ENCODE data around the gene GSTCD. TPM values are rescaled to one million over a fixed set of nuclear protein-coding genes. Genes with fewer than 3 reads are reported as not detected.

The GSTCD gene
- total RNA-seq, 1 experiment from 2014 or later: 23.9 TPM

DNA sequence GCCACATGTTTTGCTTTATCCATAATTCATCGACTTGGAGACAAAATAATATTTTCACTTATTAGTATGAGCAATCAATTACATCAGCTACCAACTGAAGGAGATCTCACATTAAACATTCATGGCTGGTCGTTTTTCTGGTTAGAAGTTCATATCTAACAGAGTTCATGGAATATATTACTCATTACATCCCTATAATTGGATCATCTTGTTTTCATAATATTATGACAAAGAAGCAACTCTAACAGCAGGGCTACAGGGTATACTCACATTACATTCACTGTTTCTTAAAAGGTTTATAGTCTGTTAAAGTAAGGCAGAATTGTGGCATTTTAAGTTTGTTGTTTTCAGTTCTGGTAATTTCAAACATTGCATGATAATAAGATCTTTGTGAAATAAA, 33.0 kb downstream of the GSTCD start:
- BruUV-seq (replicated peaks): no TSS peak
- intact Hi-C loops (cut with micrococcal nuclease; ENCODE audit: unreplicated experiment): no loop called here
- no peak overlapping the region for H3K27ac Mint-ChIP-seq (ENCODE audit: unreplicated experiment)
- no peak for DNase-seq
- CTCF ChIA-PET: no interaction called here
- peaks cover 6% of the 10 kb centered on the region for H3K9me3 Mint-ChIP-seq (ENCODE audit: low read depth, unreplicated experiment)
- peaks cover 5% of the 10 kb centered on the region for H3K36me3 Mint-ChIP-seq (ENCODE audit: insufficient read depth, unreplicated experiment)
- no peaks in the 10 kb centered on the region for H3K27me3 Mint-ChIP-seq (ENCODE audit: unreplicated experiment)
- no peaks in the 10 kb centered on the region for H3K4me1 Mint-ChIP-seq (ENCODE audit: low read depth, unreplicated experiment)
- TF ChIP-seq, protein P1, sequence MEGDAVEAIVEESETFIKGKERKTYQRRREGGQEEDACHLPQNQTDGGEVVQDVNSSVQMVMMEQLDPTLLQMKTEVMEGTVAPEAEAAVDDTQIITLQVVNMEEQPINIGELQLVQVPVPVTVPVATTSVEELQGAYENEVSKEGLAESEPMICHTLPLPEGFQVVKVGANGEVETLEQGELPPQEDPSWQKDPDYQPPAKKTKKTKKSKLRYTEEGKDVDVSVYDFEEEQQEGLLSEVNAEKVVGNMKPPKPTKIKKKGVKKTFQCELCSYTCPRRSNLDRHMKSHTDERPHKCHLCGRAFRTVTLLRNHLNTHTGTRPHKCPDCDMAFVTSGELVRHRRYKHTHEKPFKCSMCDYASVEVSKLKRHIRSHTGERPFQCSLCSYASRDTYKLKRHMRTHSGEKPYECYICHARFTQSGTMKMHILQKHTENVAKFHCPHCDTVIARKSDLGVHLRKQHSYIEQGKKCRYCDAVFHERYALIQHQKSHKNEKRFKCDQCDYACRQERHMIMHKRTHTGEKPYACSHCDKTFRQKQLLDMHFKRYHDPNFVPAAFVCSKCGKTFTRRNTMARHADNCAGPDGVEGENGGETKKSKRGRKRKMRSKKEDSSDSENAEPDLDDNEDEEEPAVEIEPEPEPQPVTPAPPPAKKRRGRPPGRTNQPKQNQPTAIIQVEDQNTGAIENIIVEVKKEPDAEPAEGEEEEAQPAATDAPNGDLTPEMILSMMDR (IDR thresholded peaks at IDR 0.05; ENCODE audit: unreplicated experiment): no peak
- H3K4me3 Mint-ChIP-seq (ENCODE audit: low read depth, unreplicated experiment): no peak overlapping the region

DNA sequence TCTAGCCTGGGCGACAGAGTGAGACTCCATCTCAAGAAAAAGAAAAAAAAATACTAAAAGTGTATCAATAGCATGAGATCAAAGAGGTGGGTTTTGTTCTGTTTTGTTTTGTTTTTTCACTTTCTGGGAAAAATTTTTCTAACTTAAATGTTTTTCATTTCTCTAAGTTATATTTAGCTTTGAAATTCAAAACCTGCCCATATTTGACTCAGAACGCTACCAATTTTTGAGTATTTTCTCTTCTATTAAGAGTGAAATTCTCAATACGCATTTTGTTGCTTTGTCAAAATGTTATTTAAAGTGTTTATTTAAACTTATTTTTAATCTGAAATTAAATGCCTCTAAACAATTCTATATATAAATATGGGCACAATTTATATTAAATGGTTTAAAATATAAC, 39.6 kb downstream of the GSTCD start:
- no peaks in the 10 kb centered on the region for H3K4me1 Mint-ChIP-seq (ENCODE audit: low read depth, unreplicated experiment)
- no peak for DNase-seq
- no TSS peak for BruUV-seq (replicated peaks)
- intact Hi-C loops (cut with micrococcal nuclease; ENCODE audit: unreplicated experiment): no loop called here
- H3K4me3 Mint-ChIP-seq (ENCODE audit: low read depth, unreplicated experiment): no peak overlapping the region
- no peaks in the 10 kb centered on the region for H3K9me3 Mint-ChIP-seq (ENCODE audit: low read depth, unreplicated experiment)
- CTCF ChIA-PET: no interaction called here
- H3K36me3 Mint-ChIP-seq (ENCODE audit: insufficient read depth, unreplicated experiment): no peaks in the 10 kb centered on the region
- no peaks in the 10 kb centered on the region for H3K27me3 Mint-ChIP-seq (ENCODE audit: unreplicated experiment)
- no peak overlapping the region for H3K27ac Mint-ChIP-seq (ENCODE audit: unreplicated experiment)
- TF ChIP-seq, protein P1 (IDR thresholded peaks at IDR 0.05; ENCODE audit: unreplicated experiment): no peak

DNA sequence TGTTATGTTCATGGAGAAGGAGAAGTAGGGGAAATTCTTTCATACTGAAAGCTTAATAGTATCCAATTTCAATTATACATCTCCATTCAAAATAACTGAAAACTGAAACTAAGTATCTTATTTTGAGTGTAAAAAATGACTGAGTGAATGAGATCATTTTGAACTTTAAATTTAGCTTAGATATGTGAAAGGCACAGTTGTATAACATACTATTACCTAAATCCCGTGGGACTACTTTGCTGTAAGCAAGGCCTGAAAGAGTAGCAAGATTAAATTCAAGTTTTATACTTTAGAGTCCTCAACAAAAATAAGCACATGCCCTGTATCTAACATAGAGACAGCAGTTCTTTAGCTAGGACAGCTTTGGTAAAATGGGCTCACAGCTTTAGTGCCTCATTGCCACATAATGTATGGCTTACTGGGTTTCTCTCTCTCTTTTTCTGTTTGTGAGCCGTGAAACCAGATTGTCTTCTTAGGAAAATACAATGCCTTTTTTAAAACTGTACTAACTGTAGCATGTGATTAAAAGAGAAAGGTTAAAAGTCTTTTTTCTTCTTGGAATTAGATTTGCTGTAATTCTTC, 43.2 kb downstream of the GSTCD start:
- no TSS peak for BruUV-seq (replicated peaks)
- no peaks in the 10 kb centered on the region for H3K27me3 Mint-ChIP-seq (ENCODE audit: unreplicated experiment)
- intact Hi-C loops (cut with micrococcal nuclease; ENCODE audit: unreplicated experiment): no loop called here

DNA sequence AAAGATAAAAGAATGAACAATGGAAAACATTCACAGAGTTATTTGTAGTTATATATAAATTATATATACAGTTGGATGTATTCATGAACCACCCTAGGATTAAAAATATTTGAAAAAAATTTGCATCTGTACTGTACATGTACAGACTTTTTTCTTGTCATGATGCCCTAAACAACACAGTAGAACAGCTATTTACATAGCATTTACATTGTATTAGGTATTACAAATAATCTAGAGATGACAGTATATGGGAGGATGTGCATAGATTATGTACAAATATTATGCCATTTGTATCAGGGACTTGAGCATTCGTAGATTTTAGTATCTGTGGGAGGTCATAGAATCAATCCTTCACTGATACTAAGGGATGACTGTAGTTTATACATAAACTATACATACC, 44.8 kb downstream of the GSTCD start:
- H3K27ac Mint-ChIP-seq (ENCODE audit: unreplicated experiment): no peak overlapping the region
- TF ChIP-seq, protein P1 (IDR thresholded peaks at IDR 0.05; ENCODE audit: unreplicated experiment): no peak
- no peak overlapping the region for H3K4me3 Mint-ChIP-seq (ENCODE audit: low read depth, unreplicated experiment)
- no TSS peak for BruUV-seq (replicated peaks)
- no peaks in the 10 kb centered on the region for H3K36me3 Mint-ChIP-seq (ENCODE audit: insufficient read depth, unreplicated experiment)
- H3K4me1 Mint-ChIP-seq (ENCODE audit: low read depth, unreplicated experiment): no peaks in the 10 kb centered on the region
- DNase-seq: no peak
- H3K9me3 Mint-ChIP-seq (ENCODE audit: low read depth, unreplicated experiment): no peaks in the 10 kb centered on the region
- H3K27me3 Mint-ChIP-seq (ENCODE audit: unreplicated experiment): no peaks in the 10 kb centered on the region
- intact Hi-C loops (cut with micrococcal nuclease; ENCODE audit: unreplicated experiment): no loop called here
- CTCF ChIA-PET: no interaction called here

More for the DNA sequence above, 43.2 kb downstream of the GSTCD start:
- H3K4me1 Mint-ChIP-seq (ENCODE audit: low read depth, unreplicated experiment): no peaks in the 10 kb centered on the region
- TF ChIP-seq, protein P1 (IDR thresholded peaks at IDR 0.05; ENCODE audit: unreplicated experiment): no peak
- H3K27ac Mint-ChIP-seq (ENCODE audit: unreplicated experiment): no peak overlapping the region
- H3K9me3 Mint-ChIP-seq (ENCODE audit: low read depth, unreplicated experiment): no peaks in the 10 kb centered on the region
- no peaks in the 10 kb centered on the region for H3K36me3 Mint-ChIP-seq (ENCODE audit: insufficient read depth, unreplicated experiment)
- no peak for DNase-seq
- CTCF ChIA-PET: interaction anchor here (0.6 kb wide), 1 partner anchor 305 kb away, joined by 3 read pairs; no protein-coding TSS in a partner anchor
- no peak overlapping the region for H3K4me3 Mint-ChIP-seq (ENCODE audit: low read depth, unreplicated experiment)

Data from Calu3 (cell line).